GM03348 (cell line): ENCODE results near the gene CNGB1.
A peak's percentile ranks its signal among the peaks of the same experiment; 100 is the strongest.
"Not testable (repeated sequence)": the region's sequence is repeated elsewhere in the genome, so short reads cannot be mapped to it uniquely, and the experiment has no call there.

Experiments used
- DNase-seq: peaks from one replicate; pipeline ENCODE4 v3.0.0; 2012; ENCODE audit warnings: low spot score

Gene CNGB1

DNA sequence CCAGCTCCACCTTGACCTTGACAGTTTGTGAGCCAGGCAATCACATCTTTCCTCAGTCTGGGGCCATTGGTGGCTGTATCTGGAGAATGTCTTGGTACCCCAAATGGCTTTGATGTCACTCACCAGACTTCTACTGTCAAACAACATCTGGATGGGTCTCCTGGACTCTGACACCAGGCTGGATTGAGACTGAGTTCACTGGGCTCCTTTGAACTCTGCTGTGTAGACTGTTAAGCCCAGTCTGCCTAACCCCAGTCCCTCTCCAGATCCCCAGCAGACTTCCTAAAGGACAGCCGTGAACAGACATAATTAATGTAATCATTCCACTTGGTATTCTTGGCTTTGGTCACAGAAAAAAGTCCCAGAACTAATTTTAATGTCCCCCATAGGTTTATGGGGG lies 84.5 kb downstream of the CNGB1 start:
- DNase-seq = no peak

DNA sequence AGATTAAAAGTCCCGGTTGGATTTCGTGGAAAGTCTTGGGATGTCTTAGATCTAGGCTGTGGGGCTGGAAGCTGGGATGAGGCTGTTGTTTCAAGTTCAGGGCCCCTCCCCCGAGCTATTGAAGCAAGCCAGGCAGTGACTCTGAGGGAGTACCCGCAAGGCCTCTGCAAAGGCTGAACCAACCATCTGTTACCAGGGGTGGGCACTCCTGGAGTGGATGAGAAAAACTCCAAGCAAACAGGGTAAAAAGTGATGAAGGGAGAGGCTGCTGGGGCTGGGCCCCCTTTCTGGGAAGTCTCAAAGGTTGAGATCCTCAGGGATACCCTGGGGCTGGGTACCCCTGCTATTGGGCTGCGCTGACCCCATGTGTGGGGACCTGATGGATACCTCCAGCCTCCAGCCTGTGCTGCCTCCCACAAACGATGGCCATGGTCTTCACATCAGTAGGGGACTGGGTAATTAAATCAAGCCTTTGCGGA lies 86.2 kb downstream of the CNGB1 start:
- DNase-seq = no peak

DNA sequence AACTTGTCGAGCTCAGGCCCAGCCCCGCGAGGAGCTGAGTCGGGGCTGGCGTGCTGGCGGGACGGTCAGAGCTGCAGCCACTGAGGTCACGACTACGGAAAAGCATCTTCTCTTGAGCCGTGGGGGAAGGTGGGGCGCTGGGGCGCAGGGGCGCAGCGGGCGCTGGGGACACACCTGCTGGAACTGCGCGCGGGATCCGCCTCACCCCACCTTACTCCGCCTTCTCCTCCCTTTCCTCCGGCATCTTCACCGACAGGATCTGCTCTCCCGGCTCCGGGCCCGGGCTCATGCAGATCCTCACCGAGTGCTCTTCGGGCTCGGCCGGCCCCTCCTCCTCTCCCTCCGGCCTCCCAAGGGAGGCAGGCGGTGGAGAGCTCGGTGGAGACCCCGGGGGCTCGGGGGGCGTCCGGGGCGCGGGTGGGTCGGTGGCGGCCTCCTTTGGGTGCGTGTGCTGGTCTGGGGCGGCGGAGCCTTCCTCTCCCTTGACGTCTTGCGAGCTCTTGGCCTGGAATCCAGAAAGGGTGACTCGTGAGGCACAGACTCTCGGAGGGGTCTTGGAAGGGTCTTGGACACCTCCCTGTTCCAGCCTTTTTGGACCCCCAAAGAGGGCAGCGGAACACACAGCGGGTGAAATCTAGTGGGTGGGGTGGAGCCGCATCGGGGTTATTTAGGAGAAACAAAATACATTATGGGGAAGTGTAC lies 86.8 kb downstream of the CNGB1 start:
- DNase-seq = no peak

DNA sequence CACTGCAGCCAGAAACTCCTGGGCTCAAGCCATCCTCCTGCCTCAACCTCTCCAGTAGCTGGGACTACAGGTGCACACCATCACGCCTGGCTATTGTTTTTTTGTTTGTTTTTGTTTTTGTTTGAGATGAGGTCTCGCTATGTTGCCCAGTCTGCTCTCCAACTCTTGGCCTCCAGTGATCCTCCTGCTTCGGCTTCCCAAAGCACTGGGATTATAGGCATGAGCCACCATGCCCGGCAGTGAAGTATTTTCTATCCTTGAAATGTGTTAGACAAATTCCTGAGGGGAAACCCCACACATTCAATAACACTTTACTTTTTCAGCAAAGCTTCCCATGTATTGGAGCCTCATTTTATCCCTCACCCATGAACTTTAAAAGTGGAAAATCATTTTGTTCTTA lies 87.4 kb downstream of the CNGB1 start:
- DNase-seq = no peak

DNA sequence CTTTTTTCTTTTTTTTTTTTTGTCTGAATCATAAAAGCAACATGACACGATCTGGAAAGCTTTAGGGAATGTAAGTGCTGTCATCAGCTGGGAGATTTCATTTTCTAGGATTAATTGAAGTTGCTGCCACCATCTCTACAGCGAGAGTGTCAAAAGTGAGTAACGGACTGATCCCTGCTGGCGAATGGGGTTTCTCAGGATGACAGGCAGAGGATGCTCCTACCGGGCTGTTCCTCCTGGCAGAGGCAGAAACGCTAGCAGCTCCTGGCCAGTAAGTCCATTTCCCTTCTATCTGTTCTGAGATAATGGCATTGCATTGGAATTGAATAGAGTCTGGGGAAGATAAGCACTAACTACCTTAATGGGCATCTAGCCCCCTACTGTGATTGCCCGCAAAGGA lies 88.1 kb downstream of the CNGB1 start:
- DNase-seq = peak; percentile 39

DNA sequence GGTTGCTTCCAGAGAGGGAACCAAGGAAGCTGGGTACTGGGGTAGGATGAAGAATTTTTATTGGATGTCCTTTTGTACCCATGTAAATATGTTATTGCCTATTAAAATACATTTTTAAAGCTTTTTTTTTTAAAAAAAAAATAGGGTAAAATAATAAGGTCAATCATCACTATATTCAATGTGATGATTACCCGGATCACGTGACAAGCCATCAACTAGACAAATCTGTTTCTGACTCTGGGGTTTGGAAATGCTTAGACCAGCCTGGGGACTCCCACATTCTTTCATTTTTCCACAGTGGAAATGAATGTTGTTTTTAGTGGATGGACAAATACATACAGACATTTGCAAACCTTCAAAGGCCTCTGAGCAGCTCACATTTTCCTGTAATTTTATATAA lies 88.7 kb downstream of the CNGB1 start:
- no peak for DNase-seq

DNA sequence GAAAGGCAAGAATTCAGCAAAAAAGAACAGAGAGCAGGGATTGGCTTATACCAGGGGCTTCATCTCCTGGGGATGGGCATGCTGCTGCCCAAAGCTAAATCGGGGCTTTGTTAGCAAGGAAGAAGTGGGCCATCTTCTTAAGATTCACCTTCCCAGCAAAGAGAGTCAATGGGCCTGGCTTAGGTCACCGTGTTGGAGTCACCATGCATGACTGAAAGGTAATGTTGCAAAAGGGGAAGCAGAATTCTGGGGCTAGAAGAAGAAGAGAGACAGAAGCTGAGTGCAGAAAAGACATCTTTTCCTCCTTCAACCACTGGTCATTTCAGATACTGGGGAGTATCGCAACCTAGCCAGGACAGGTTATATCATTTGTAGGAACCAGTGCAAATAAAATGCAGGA lies 92.3 kb downstream of the CNGB1 start:
- DNase-seq = no peak

DNA sequence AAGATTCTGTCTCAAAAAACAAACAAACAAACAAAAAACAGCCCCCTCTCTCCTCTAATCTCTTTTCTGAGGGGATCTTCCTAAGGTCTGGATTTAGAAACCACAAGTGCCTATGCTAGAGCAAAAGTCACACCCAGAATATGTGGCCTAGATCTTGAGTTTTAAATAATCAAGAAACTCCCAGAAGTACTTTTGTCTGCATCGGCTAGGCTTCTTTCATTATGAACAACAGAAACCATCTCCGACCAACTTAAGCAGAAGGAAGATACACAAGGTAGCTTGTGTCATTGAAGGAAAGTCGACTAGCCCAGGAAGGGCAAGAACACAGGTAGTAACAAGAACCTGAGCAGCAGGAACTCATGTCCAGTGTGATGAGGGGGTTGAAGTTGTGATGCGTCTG lies 94.7 kb downstream of the CNGB1 start:
- no peak for DNase-seq

DNA sequence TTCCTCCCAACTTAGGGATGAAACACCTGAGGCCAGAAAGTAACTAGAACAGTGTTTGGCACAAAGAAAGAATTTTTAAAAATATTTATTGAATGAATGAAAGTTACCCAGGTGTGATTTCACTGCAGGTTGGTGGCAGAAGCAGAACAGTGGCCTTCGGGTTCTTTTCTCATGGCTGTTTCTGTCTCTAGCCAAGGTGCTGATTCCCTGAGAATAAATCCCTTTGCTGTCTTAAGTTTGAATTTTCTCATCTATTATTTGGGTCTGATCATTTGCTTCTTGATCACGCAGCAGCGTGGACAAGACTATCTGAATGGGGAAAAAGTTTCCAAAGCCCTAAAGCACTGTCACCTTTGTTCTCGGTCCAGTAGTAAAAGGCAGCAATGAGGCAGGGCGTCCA lies 95.6 kb downstream of the CNGB1 start:
- DNase-seq = no peak

DNA sequence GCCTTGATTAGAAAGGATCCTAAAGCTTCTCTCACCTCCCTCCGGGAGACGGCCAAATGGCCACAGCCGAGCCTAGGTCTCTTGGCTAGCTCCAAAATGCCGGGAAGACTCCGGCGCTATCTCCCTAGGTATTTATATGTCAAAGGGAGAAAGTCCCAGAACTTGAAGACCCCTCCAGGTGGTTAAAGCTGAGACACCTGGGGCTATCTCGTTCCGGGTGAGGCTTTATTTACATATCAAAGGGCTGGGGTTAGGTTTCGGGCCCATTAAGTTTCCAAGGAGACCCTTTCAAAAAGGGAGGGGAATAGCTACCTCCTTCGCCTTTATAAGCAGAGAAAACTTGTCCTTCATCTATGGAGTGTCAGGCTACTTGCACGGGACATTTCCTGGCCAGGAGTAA lies 97.7 kb downstream of the CNGB1 start:
- DNase-seq = no peak

DNA sequence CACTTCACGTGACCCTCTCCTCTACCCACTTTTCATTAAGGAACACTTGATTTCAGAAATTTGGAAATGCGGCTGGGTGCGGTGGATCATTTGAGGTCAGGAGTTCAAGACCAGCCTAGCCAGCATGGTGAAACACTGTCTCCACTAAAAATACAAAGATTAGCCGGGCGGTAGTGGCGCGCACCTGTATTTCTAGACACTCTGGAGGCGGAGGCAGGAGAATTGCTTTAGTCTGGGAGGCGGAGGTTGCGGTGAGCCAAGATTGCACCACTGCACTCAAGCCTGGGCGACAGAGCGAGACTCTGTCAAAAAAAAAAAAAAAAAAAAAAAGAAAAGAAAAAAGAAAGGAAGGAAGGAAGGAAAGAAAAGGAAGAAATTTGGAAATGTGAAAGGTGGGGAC lies 98.2 kb downstream of the CNGB1 start:
- not testable (repeated sequence) for DNase-seq

DNA sequence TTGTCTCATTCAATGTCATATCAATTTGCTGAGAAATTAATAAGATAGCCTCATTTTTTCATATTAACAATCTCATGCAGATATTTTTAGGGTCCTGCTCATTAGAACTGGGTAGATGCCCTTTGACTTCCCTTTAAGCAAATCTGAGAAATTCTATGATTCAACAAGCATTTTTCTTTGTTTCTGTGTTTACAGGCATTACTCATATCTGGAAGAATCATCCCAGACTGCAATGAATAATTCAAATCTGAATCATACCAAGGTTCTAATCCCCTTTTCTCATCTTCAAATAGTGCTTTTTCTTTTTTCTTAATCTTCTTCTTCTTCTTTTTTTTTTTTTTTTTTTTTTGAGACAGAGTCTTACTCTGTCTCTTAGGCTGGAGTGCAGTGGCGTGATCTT lies 99.5 kb downstream of the CNGB1 start:
- peak; percentile 70 for DNase-seq

DNA sequence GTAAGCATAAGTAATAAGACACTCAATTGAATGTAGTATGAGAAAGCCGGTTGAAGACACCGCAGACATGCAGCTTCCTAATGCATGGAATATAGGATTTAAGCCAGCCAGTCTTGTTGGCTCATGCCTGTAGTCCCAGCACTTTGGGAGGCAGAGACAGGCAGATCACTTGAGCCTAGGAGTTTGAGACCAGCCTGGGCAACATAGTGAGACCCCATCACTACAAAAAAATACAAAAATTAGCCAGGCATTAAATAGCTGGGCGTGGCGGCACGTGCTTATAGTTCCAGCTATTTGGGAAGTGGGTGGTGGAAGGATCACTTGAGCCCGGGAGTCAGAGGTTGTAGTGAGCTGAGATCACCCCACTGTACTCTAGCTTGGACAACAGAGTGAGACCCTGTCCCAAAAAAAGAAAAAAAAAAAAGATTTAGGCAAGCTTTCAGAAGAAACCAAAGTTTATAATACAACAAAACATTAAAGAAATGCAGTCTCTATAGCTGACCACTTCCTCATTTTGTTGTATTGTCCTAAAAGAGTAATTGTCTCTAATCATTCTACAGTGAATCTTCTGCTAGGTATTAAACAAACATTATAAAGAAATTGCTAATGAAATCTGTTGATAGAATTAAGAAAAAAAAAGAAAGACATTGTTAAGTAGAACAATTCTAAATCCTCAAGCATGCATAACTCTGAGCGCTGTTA lies 100.0 kb downstream of the CNGB1 start:
- no peak for DNase-seq

DNA sequence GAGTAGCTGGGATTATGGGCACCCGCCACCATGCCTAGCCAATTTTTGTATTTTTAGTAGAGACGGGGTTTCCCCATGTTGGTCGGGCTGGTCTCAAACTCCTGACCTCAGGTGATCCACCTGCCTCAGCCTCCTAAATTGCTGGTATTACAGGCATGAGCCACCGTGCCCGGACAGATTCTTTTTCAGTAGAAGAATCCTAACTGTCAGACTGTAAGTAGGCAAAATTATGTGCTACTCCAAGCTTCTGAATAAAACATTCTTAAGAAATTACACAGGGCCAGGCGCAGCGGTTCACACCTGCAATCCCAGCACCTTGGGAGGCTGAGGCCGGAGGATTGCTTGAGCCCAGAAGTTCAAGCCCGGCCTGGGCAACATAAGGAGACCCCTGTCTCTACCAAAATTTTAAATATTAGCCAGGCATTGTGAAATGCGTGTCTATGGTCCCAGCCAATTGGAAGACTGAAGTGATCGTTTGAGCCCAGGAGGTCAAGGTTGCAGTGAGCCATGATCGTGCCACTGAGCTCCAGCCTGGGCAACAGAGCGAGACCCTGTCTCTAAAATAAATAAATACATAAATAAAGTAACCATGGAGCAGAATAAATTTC lies 101.9 kb downstream of the CNGB1 start:
- DNase-seq = no peak

DNA sequence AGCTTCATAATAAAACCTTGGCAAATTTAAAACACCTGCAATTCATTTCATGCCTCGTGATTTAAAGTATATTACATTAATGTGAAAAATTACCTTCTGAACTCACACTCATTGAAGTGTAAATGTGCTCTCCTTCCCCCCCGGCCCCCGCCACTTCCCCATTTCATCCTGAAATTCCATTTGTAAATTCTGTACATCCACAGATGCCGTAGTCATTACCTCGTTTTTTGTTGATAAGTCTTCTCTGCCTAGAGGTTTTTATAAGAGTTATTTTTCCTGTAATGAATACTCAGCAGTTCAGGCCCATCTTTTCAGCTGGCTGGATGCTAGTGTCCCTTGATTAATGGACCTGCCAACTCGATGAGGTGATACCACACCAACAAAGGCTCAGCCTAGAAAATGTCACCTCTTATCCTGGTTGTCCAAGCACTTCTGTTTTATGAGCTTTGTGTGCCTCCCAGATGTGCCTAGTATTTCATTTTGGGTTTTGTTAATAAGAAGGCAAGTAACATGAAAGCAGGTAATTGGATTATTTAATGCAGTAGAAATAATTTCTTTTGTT lies 103.8 kb downstream of the CNGB1 start:
- DNase-seq = no peak

DNA sequence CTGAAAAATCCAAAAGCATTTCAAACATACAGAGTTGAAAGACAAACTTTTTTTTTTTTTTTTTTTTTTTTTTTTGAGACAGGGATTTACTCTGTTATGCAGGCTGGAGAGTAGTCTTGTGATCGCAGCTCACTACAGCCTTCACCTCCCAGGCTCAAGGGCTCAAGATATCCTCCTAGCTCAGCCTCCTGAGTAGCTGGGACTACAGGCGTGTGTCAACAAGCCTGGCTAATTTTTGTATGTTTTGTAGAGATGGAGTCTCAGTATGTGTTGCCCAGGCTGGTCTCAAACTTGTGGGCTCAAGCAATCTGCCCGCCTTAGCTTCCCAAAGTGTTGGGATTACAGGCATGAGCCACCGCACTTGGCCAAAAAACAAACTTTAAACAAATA lies 104.4 kb downstream of the CNGB1 start:
- no peak for DNase-seq

DNA sequence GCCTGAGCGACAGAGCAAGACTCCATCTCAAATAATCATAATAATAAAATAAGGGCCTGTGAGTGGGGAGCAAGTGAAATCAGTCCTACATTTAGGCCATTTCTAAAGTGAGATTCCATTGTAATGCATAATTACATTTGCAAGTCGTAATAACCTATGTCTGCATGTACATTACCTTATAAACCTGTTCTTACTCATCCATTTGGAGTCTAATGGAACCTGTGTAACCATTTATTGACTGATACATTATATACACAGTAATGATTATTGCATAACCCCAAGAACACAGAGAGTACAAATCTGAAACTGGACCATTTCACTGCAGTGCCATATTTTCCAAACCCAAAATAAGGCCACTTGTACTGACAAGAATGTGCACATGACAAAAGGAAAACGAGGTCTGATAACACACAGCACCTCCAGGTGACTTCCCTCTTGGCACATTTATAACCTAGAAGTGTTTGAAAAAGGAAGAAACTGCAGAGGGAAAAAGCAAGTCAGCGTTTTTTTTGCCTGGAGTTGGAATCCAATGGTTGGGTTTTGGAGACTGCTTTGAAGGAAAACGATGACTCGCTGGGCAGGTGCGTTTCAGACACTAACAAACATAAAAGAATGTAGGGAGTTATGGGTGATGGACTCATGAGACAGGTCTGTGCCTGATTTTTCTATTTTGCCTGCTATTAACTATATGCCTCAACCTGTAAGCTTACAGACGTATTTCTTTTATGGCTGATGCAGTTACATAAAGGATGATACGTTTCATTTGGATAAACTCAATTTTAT lies 105.0 kb downstream of the CNGB1 start:
- DNase-seq = no peak

DNA sequence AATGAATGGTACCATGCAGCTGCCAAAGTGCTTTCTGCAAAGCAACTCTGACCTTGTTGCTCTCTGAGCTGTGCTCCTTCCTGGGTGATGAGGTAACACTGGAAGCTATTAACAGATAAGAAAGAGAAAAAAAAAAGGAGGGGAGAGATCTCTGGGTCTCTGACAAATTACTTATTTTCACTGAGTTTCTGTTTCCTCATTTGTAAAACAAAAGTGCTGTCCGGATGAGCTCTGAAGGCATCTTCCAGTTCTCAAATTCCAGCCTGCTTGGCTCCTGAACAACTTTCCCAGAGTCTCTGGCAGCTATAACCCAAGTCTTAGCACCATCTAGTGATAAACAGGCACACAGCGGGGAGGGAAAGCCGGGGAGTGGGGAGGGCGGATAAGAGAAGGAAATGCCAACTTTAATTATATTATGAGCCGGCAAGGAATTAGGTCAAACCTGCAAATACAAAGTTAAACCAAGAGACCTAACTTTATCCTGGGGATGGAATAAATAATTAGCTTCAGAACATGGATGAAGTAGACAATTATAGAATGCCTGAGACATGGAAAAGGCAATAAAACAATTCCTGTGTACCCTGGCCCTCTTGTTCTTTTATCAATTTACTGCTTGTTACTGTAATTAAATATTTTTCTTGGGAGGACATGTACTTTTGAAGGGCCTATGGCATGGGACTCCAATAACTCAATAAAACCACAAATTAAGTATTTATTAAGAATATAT lies 107.3 kb downstream of the CNGB1 start:
- peak; percentile 89 for DNase-seq

DNA sequence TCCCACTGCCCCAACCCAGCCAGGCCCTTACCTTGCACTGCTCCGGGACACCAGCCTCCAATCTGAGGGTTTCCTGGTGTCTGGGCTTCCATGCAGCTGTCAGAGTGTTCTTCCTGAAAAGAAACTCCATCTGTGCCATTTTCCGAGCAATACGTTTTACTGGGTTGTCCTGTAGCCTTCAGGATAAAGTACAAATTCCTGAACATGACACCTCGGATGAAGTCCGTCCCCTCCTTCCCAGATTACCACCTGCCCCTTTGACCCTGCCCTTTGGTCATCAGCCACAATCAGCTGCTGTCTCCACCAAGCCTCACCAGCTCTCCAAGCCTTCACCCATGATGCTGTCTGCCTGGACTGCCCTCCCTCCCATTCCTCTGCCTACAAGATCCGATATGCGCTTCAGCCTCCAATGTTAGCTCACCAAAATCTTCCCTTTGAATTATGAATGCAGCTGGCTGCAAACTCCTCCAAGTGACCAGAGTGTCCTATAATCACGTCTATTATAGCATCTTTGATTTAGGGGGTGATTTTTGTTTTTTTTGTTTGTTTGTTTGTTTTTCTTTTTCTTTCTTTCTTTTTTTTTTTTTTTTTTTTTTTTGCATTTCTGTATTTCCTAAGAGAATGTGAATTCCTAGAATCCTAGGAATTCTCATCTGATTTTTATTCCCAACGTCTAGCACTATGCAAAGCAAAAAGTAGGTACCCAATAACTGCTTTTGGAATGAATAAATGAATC lies 108.1 kb downstream of the CNGB1 start:
- no peak for DNase-seq

DNA sequence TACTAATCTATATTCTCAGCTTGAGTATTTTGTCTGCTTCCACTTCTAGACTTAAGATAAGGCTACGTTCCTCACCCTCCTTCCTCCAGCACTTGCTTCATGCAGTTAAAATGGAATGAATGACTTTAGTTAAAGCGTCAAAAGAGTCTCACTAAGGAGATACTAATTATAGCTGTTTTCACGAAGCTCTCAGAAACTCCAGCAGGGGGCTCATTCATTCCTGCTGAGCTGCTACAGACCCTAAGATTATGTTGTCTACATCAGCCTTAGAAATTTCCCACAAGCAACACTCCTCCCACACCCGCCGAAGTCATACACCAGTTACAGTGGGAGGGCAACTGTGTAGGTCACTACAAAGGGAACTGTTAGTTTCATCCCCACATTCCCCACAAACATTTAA lies 111.6 kb downstream of the CNGB1 start:
- peak; percentile 22 for DNase-seq

DNA sequence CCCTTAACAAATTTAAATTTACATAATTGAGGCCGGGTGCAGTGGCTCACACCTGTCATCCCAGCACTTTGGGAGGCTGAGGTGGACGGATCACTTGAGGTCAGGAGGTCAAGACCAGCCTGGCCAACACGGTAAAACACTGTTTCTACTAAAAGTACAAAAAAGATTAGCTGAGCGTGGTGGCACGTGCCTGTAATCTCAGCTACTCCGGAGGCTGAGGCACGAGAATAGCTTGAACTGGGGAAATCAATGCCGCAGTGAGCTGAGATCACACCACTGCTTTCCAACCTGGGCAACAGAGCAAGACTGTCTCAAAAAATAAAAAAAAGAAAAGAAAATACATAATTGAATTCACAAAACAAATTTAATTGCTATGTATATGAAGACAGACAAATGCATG lies 112.3 kb downstream of the CNGB1 start:
- DNase-seq = no peak
